ENCODE data around the gene DNAJB11. TPM values are rescaled to one million over a fixed set of nuclear protein-coding genes. Genes with fewer than 3 reads are reported as not detected.

DNAJB11 gene
- polyA plus RNA-seq, 1 donor from 2014 or later = 45.1 TPM

- Mint-ChIP-seq H3K9me3 (no peaks in the 10 kb centered on the region), H3K36me3 (peaks cover 4% of the 10 kb centered on the region), H3K4me3 (no peak overlapping the region), H3K27me3 (peaks cover 4% of the 10 kb centered on the region), H3K4me1 (peaks cover 13 to 16% (median 16%) of the 10 kb centered on the region in 3 donors), H3K27ac (peak overlapping the region in 1 of 3 donors; percentile 54)
Observed at GRCh38 chr3:186614266-186614596, 43.7 kb downstream of the DNAJB11 start.

GRCh38 chr3:186614597-186615483, 44.3 kb downstream of the DNAJB11 start:
- H3K4me1 Mint-ChIP-seq = peaks cover 13 to 16% (median 16%) of the 10 kb centered on the region in 3 donors
- H3K9me3 Mint-ChIP-seq = no peaks in the 10 kb centered on the region
- H3K36me3 Mint-ChIP-seq = peaks cover 4% of the 10 kb centered on the region
- peak overlapping the region in 2 of 3 donors; percentile 54 to 55 for H3K27ac Mint-ChIP-seq
- H3K27me3 Mint-ChIP-seq = peaks cover 4% of the 10 kb centered on the region
- H3K4me3 Mint-ChIP-seq = peak overlapping the region in 2 of 4 donors; percentile 9 to 55

GRCh38 chr3:186616299-186616617, 45.7 kb downstream of the DNAJB11 start:
- H3K27ac Mint-ChIP-seq = peak overlapping the region in 1 of 3 donors; percentile 36

GRCh38 chr3:186617036-186617946, 46.8 kb downstream of the DNAJB11 start:
- H3K36me3 Mint-ChIP-seq = peaks cover 3% of the 10 kb centered on the region
- H3K4me1 Mint-ChIP-seq = peaks cover 13 to 16% (median 16%) of the 10 kb centered on the region in 3 donors
- H3K9me3 Mint-ChIP-seq = no peaks in the 10 kb centered on the region
- peak overlapping the region in 3 of 4 donors; percentile 49 to 86 (median 83) for H3K4me3 Mint-ChIP-seq
- H3K27me3 Mint-ChIP-seq = peaks cover 1% of the 10 kb centered on the region
- peak overlapping the region in 2 of 3 donors; percentile 36 to 50 for H3K27ac Mint-ChIP-seq

More at GRCh38 chr3:186616299-186616617, 45.7 kb downstream of the DNAJB11 start:
- H3K4me1 Mint-ChIP-seq = peaks cover 13 to 16% (median 16%) of the 10 kb centered on the region in 3 donors
- H3K4me3 Mint-ChIP-seq = peak overlapping the region in 1 of 4 donors; percentile 30
- H3K27me3 Mint-ChIP-seq = peaks cover 4% of the 10 kb centered on the region
- peaks cover 4% of the 10 kb centered on the region for H3K36me3 Mint-ChIP-seq
- H3K9me3 Mint-ChIP-seq = no peaks in the 10 kb centered on the region

- H3K4me3 Mint-ChIP-seq = no peak overlapping the region
- no peaks in the 10 kb centered on the region for H3K9me3 Mint-ChIP-seq
- peaks cover 2% of the 10 kb centered on the region for H3K27me3 Mint-ChIP-seq
- no peaks in the 10 kb centered on the region for H3K36me3 Mint-ChIP-seq
- H3K4me1 Mint-ChIP-seq = peaks cover 13 to 16% (median 16%) of the 10 kb centered on the region in 3 donors
- H3K27ac Mint-ChIP-seq = peak overlapping the region in 1 of 3 donors; percentile 49
Observed at GRCh38 chr3:186618318-186618938, 47.9 kb downstream of the DNAJB11 start.

- peaks cover 2% of the 10 kb centered on the region for H3K27me3 Mint-ChIP-seq
- no peaks in the 10 kb centered on the region for H3K9me3 Mint-ChIP-seq
- no peaks in the 10 kb centered on the region for H3K36me3 Mint-ChIP-seq
- peaks cover 9 to 10% (median 10%) of the 10 kb centered on the region in 3 donors for H3K4me1 Mint-ChIP-seq
- no peak overlapping the region for H3K27ac Mint-ChIP-seq
- no peak overlapping the region for H3K4me3 Mint-ChIP-seq
Observed at GRCh38 chr3:186619787-186620212, 49.3 kb downstream of the DNAJB11 start.

- Mint-ChIP-seq H3K36me3 (no peaks in the 10 kb centered on the region), H3K9me3 (no peaks in the 10 kb centered on the region), H3K4me1 (peaks cover 7% of the 10 kb centered on the region in 3 donors), H3K4me3 (no peak overlapping the region), H3K27ac (no peak overlapping the region), H3K27me3 (peaks cover 2% of the 10 kb centered on the region)
Observed at GRCh38 chr3:186620213-186621092, 49.9 kb downstream of the DNAJB11 start.

GRCh38 chr3:186621894-186622650, 51.6 kb downstream of the DNAJB11 start:
- Mint-ChIP-seq H3K27ac (no peak overlapping the region), H3K9me3 (no peaks in the 10 kb centered on the region), H3K4me1 (peaks cover 2 to 3% (median 2%) of the 10 kb centered on the region in 3 donors), H3K4me3 (no peak overlapping the region), H3K36me3 (no peaks in the 10 kb centered on the region), H3K27me3 (peaks cover 2% of the 10 kb centered on the region)

GRCh38 chr3:186622651-186623310, 52.3 kb downstream of the DNAJB11 start:
- Mint-ChIP-seq H3K27me3 (peaks cover 3% of the 10 kb centered on the region), H3K4me3 (no peak overlapping the region), H3K4me1 (no peaks in the 10 kb centered on the region), H3K9me3 (no peaks in the 10 kb centered on the region), H3K27ac (no peak overlapping the region), H3K36me3 (no peaks in the 10 kb centered on the region)

- no peak overlapping the region for H3K4me3 Mint-ChIP-seq
- no peaks in the 10 kb centered on the region for H3K9me3 Mint-ChIP-seq
- no peaks in the 10 kb centered on the region for H3K4me1 Mint-ChIP-seq
- no peaks in the 10 kb centered on the region for H3K36me3 Mint-ChIP-seq
- peaks cover 7% of the 10 kb centered on the region for H3K27me3 Mint-ChIP-seq
- no peak overlapping the region for H3K27ac Mint-ChIP-seq
Observed at GRCh38 chr3:186624598-186624997, 54.1 kb downstream of the DNAJB11 start.

- H3K27me3 Mint-ChIP-seq = peaks cover 7% of the 10 kb centered on the region
Observed at GRCh38 chr3:186625600-186626042, 55.1 kb downstream of the DNAJB11 start.

GRCh38 chr3:186626254-186626847, 55.8 kb downstream of the DNAJB11 start:
- Mint-ChIP-seq H3K4me1 (no peaks in the 10 kb centered on the region), H3K9me3 (no peaks in the 10 kb centered on the region), H3K4me3 (no peak overlapping the region), H3K27me3 (peaks cover 7% of the 10 kb centered on the region), H3K27ac (no peak overlapping the region), H3K36me3 (no peaks in the 10 kb centered on the region)

More at GRCh38 chr3:186625600-186626042, 55.1 kb downstream of the DNAJB11 start:
- H3K27ac Mint-ChIP-seq = no peak overlapping the region
- no peaks in the 10 kb centered on the region for H3K4me1 Mint-ChIP-seq
- no peak overlapping the region for H3K4me3 Mint-ChIP-seq
- no peaks in the 10 kb centered on the region for H3K36me3 Mint-ChIP-seq
- no peaks in the 10 kb centered on the region for H3K9me3 Mint-ChIP-seq

All from IgD-negative memory B cell (primary cell).